Measurements from ENCODE around the gene AFG3L2. TPM values are rescaled to one million over a fixed set of nuclear protein-coding genes. Genes with fewer than 3 reads are reported as not detected.
A peak's percentile ranks its signal among the peaks of the same experiment; 100 is the strongest.

The AFG3L2 gene
- total RNA-seq, 1 donor from 2014 or later, result 47.7 TPM

GRCh38 chr18:12313530-12314245, 63.3 kb downstream of the AFG3L2 start:
- Mint-ChIP-seq H3K9me3 (peaks cover 6% of the 10 kb centered on the region), H3K4me3 (no peak overlapping the region), H3K4me1 (peaks cover 6% of the 10 kb centered on the region), H3K27me3 (ENCODE audit: low read depth) (peaks cover 7% of the 10 kb centered on the region), H3K27ac (no peak overlapping the region), H3K36me3 (peaks cover 34% of the 10 kb centered on the region)
- no peak for TF ChIP-seq CTCF (IDR thresholded peaks at IDR 0.05; ENCODE audit: unreplicated experiment)
- no peak for DNase-seq (ENCODE audit: low spot score in 2 of 2, unreplicated experiment in 2 of 2)

DNA sequence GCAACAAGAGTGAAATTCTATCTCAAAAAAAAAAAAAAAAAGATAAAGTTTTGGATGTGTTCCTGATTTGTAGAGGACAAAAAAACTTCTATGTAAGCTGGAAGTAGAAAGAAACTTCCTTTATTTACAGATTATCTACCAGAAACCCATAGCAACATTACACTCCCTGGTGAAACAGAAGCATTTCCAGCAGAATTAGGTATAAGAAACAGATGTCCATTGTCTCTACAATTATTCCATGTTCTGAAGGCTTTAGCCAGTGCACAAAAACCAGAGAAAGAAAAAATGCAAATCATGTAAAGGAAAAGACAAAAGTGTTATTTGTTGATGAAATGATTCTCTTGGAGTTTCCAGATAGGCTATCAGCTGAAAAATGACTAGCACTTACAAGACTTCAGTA, 64.1 kb downstream of the AFG3L2 start:
- H3K27ac Mint-ChIP-seq, result no peak overlapping the region
- H3K4me3 Mint-ChIP-seq, result no peak overlapping the region
- H3K27me3 Mint-ChIP-seq (ENCODE audit: low read depth), result peaks cover 7% of the 10 kb centered on the region
- H3K36me3 Mint-ChIP-seq, result peaks cover 34% of the 10 kb centered on the region
- peaks cover 6% of the 10 kb centered on the region for H3K9me3 Mint-ChIP-seq
- no peak for TF ChIP-seq CTCF (IDR thresholded peaks at IDR 0.05; ENCODE audit: unreplicated experiment)
- H3K4me1 Mint-ChIP-seq, result peaks cover 6% of the 10 kb centered on the region
- DNase-seq (ENCODE audit: low spot score in 2 of 2, unreplicated experiment in 2 of 2), result no peak

DNA sequence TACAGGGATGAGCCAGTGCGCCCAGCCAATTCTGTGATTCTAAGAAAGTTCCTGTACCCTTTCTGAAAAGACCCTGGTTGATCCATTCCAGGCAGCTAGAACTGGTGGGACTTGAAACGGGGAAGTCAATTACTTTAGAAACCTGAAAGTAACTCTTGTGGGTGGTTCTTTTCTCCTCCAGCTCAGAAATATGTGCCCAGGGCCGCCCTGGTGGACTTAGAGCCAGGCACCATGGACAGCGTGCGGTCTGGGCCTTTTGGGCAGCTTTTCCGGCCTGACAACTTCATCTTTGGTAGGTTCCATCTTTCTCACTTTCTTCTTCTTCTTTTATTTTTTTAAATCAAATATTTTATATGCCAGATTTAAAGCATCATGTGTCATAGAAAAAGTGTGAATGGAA, 66.3 kb downstream of the AFG3L2 start:
- H3K27ac Mint-ChIP-seq, result no peak overlapping the region
- peaks cover 34% of the 10 kb centered on the region for H3K36me3 Mint-ChIP-seq
- no peak for DNase-seq (ENCODE audit: low spot score in 2 of 2, unreplicated experiment in 2 of 2)
- H3K4me1 Mint-ChIP-seq, result peaks cover 23% of the 10 kb centered on the region
- TF ChIP-seq CTCF (IDR thresholded peaks at IDR 0.05; ENCODE audit: unreplicated experiment), result no peak
- H3K27me3 Mint-ChIP-seq (ENCODE audit: low read depth), result peaks cover 25% of the 10 kb centered on the region
- peaks cover 6% of the 10 kb centered on the region for H3K9me3 Mint-ChIP-seq
- no peak overlapping the region for H3K4me3 Mint-ChIP-seq

GRCh38 chr18:12309683-12310198, 67.3 kb downstream of the AFG3L2 start:
- peaks cover 25% of the 10 kb centered on the region for H3K4me1 Mint-ChIP-seq
- peak overlapping the region; percentile 6 for H3K27ac Mint-ChIP-seq
- H3K36me3 Mint-ChIP-seq, result peaks cover 34% of the 10 kb centered on the region

DNA sequence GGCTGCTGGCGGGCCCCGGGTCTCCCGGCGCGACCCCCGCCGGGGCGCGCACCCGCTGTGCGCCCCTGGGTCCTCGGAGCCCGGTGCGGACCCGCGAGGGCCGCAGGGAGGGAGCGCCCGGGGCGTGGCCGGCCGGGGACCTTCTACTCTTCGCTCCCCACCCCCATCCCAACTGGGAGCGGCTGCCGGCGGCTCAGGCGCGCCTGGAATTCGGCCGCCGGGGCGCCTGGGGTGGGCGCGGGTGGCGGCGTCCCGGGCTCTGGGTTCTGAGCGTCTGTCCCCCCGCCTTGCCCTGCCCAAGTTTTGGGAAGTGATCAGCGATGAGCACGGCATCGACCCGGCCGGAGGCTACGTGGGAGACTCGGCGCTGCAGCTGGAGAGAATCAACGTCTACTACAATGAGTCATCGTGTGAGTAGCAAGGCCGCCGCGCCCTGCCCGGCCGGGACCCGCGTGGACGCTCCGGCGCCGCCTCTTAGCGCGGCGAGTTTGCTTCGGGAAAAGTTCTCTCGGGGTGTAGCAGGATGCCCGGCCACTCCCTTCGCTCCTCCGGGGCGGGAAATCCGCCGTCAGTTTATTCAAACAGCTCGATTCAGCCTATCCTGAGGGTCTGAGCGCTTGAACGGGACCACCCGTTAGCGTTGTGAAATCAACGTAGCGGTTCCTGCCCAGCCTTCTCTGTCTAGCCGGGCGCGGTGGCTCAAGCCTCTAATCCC, 68.5 kb downstream of the AFG3L2 start:
- peaks cover 27% of the 10 kb centered on the region for H3K36me3 Mint-ChIP-seq
- H3K27ac Mint-ChIP-seq, result peak overlapping the region; percentile 72
- H3K27me3 Mint-ChIP-seq (ENCODE audit: low read depth), result peaks cover 32% of the 10 kb centered on the region
- no peak for TF ChIP-seq CTCF (IDR thresholded peaks at IDR 0.05; ENCODE audit: unreplicated experiment)
- H3K4me1 Mint-ChIP-seq, result peaks cover 27% of the 10 kb centered on the region
- peak overlapping the region; percentile 75 for H3K4me3 Mint-ChIP-seq
- DNase-seq (ENCODE audit: low spot score in 2 of 2, unreplicated experiment in 2 of 2), result peak in 1 of 2 experiments; percentile 73
- peaks cover 6% of the 10 kb centered on the region for H3K9me3 Mint-ChIP-seq

More at GRCh38 chr18:12309683-12310198, 67.3 kb downstream of the AFG3L2 start:
- Mint-ChIP-seq H3K27me3 (ENCODE audit: low read depth) (peaks cover 32% of the 10 kb centered on the region), H3K9me3 (peaks cover 6% of the 10 kb centered on the region), H3K4me3 (peak overlapping the region; percentile 75)
- TF ChIP-seq CTCF (IDR thresholded peaks at IDR 0.05; ENCODE audit: unreplicated experiment), result no peak
- DNase-seq (ENCODE audit: low spot score in 2 of 2, unreplicated experiment in 2 of 2), result no peak
